ENCODE data around the gene NR5A1.

GRCh38 chr9:124468061-124468740 lies 39.0 kb downstream of the NR5A1 start:
- no peak for TF ChIP-seq POLR2A (IDR thresholded peaks at IDR 0.05)
- TF ChIP-seq, protein P1, sequence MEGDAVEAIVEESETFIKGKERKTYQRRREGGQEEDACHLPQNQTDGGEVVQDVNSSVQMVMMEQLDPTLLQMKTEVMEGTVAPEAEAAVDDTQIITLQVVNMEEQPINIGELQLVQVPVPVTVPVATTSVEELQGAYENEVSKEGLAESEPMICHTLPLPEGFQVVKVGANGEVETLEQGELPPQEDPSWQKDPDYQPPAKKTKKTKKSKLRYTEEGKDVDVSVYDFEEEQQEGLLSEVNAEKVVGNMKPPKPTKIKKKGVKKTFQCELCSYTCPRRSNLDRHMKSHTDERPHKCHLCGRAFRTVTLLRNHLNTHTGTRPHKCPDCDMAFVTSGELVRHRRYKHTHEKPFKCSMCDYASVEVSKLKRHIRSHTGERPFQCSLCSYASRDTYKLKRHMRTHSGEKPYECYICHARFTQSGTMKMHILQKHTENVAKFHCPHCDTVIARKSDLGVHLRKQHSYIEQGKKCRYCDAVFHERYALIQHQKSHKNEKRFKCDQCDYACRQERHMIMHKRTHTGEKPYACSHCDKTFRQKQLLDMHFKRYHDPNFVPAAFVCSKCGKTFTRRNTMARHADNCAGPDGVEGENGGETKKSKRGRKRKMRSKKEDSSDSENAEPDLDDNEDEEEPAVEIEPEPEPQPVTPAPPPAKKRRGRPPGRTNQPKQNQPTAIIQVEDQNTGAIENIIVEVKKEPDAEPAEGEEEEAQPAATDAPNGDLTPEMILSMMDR (IDR thresholded peaks at IDR 0.05) = no peak

All from sigmoid colon (tissue), 3 donors.